GM12878 (cell line): ENCODE data around the gene DNAJB6. TPM values are rescaled to one million over a fixed set of nuclear protein-coding genes. Genes with fewer than 3 reads are reported as not detected.
A peak's percentile ranks its signal among the peaks of the same experiment; 100 is the strongest.

Experiments used
- ATF3 ChIP-seq: IDR thresholded peaks from 2 replicates; pipeline ENCODE4 v1.6.1; 2011; ENCODE audit warnings: low read depth, mild to moderate bottlenecking, low read length, moderate library complexity, borderline replicate concordance; ENCODE audit errors: extremely low read depth
- BRCA1 ChIP-seq: IDR thresholded peaks from 2 replicates; pipeline ENCODE4 v1.6.1; 2011; ENCODE audit warnings: low read depth, low read length, improper control_type of control experiment
- KAT2A ChIP-seq: conservative IDR thresholded peaks from 2 replicates; pipeline ENCODE4 v1.6.1; 2011; ENCODE audit warnings: low read depth, low read length; ENCODE audit not compliant: control insufficient read depth
- MAX ChIP-seq: IDR thresholded peaks from 2 replicates; pipeline ENCODE4 v1.6.1; 2012; ENCODE audit warnings: low read depth, low read length, improper control_type of control experiment
- MYB ChIP-seq: fragments of 150-350 bp; IDR thresholded peaks from 2 replicates; pipeline ENCODE4 v1.6.1; 2014; ENCODE audit warnings: mild to moderate bottlenecking, low read depth, low read length, borderline replicate concordance
- NKRF ChIP-seq: fragments of 450-650 bp; conservative IDR thresholded peaks from 2 replicates; pipeline ENCODE4 v1.6.1; 2017; ENCODE audit warnings: mild to moderate bottlenecking, moderate library complexity
- PAX5 ChIP-seq: IDR thresholded peaks from 2 replicates; pipeline ENCODE4 v1.6.1; 2011; ENCODE audit warnings: low read depth, low read length, borderline replicate concordance
- PAX8 ChIP-seq: fragments of 450-650 bp; IDR thresholded peaks from 2 replicates; pipeline ENCODE4 v1.6.1; 2017; ENCODE audit warnings: mild to moderate bottlenecking, moderate library complexity
- POU2F2 ChIP-seq: IDR thresholded peaks from 3 replicates; pipeline ENCODE4 v1.6.1; 2011; ENCODE audit warnings: low read depth, mild to moderate bottlenecking, low read length, borderline replicate concordance
- RELB ChIP-seq: fragments of 450-650 bp; IDR thresholded peaks from 2 replicates; pipeline ENCODE4 v1.6.1; 2017; ENCODE audit warnings: low read depth, mild to moderate bottlenecking, moderate library complexity
- REST ChIP-seq: IDR thresholded peaks from 2 replicates; pipeline ENCODE4 v1.6.1; 2012; ENCODE audit warnings: mild to moderate bottlenecking, low read depth, low read length
- SIX5 ChIP-seq: IDR thresholded peaks from 2 replicates; pipeline ENCODE4 v1.6.1; 2011; ENCODE audit warnings: mild to moderate bottlenecking, low read depth, low read length, moderate library complexity; ENCODE audit not compliant: severe bottlenecking
- SMARCA5 ChIP-seq: fragments of 450-650 bp; IDR thresholded peaks from 2 replicates; pipeline ENCODE4 v1.6.1; 2017; ENCODE audit warnings: mild to moderate bottlenecking
- SUPT20H ChIP-seq: IDR thresholded peaks from 2 replicates; pipeline ENCODE4 v1.6.1; 2011; ENCODE audit warnings: low read depth, mild to moderate bottlenecking, low read length, moderate library complexity, borderline replicate concordance; ENCODE audit not compliant: control insufficient read depth
- ZSCAN29 ChIP-seq: fragments of 450-650 bp; IDR thresholded peaks from 2 replicates; pipeline ENCODE4 v1.6.1; 2017; ENCODE audit warnings: mild to moderate bottlenecking, moderate library complexity
- polyA plus RNA-seq, 11 experiments: library from polyadenylated mRNA; depleted of rRNA in 4 of 11; unstranded in 6 of 11; stranded (reverse) in 5 of 11; fragments of >200 nt; fragmentation: Nextera tagmentation in 4 of 11; fragmentation: Illumina TruSeq in 1 of 11; extraction: Ambion mirVana in 4 of 11; extraction: Trizol in 1 of 11; gene quantifications; 1 replicate in 1 of 11; 2 replicates in 10 of 11; pipeline versions ENCODE4 v1.2.1 to v1.2.3, GENCODE V29; 2011 to 2016; ENCODE audit warnings: inconsistent platforms in 2 of 11, missing spikeins in 2 of 11, low read depth in 1 of 11
- total RNA-seq, 4 experiments: library from RNA; depleted of rRNA in 3 of 4; stranded (reverse); fragments of >200 nt in 3 of 4; fragmentation: Illumina TruSeq in 1 of 4; extraction: Trizol in 1 of 4; gene quantifications; 2 replicates each; pipeline versions ENCODE4 v1.2.1 to v1.2.3, GENCODE V29; 2013 to 2021
- TF ChIP-seq, protein P1 (sequence below): fragments of 450-650 bp; IDR thresholded peaks from 2 replicates; pipeline ENCODE4 v1.6.1; 2017; ENCODE audit warnings: antibody characterized with exemption, mild to moderate bottlenecking, moderate library complexity

Gene DNAJB6
- total and polyA plus RNA-seq, 10 of the 15 experiments (the other 5 are each of a cell fraction or from before 2014, with no cell fraction given): 34.5 to 117 (median 53.1) TPM

DNA sequence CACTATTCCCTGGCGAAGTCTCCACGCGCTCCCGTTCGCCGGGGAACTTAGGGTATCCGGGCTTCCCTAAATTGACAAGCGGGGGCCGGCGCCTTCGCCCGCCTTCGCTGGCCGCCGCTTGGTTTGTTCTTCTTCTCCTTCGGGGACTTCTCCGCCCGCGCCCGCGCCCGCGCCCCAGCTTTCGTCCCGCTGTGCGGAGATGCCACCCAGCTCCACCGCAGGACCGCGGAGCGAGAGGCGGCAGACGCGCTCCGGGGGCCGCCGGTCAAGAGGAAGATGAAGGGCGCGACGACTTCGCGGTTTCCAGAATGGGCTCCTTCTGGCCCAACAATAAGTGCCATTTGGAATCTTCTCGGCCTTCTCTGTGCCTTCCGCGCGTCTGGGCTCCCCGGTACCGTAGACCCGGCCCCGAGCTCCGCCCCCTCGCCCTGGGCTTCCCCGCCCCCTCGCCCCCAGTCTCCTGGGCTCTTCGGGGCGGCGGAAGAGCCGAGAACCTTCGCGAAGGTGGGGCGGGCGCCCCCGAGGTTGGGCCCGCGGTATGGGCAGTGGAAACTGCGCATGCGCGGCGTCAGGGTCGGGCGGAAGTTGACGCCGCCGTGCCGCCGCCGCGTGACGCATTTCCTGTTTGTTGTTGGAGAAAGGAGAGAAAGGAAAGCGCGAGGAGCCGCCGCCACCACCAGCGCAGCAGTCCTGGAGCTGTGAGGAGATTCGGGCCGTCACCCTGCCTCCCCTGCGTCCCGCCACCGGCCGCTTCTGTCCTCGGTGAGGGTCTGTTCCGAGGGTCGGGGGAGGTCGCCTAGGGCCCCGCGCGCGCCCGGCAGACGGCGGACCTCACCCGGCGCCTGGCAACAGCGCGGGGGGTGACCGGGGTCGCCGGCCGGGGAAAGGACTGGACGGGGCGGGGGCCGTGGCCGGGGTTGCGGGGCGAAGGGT lies at the start of gene DNAJB6 (continued):
- TF ChIP-seq, protein P1, sequence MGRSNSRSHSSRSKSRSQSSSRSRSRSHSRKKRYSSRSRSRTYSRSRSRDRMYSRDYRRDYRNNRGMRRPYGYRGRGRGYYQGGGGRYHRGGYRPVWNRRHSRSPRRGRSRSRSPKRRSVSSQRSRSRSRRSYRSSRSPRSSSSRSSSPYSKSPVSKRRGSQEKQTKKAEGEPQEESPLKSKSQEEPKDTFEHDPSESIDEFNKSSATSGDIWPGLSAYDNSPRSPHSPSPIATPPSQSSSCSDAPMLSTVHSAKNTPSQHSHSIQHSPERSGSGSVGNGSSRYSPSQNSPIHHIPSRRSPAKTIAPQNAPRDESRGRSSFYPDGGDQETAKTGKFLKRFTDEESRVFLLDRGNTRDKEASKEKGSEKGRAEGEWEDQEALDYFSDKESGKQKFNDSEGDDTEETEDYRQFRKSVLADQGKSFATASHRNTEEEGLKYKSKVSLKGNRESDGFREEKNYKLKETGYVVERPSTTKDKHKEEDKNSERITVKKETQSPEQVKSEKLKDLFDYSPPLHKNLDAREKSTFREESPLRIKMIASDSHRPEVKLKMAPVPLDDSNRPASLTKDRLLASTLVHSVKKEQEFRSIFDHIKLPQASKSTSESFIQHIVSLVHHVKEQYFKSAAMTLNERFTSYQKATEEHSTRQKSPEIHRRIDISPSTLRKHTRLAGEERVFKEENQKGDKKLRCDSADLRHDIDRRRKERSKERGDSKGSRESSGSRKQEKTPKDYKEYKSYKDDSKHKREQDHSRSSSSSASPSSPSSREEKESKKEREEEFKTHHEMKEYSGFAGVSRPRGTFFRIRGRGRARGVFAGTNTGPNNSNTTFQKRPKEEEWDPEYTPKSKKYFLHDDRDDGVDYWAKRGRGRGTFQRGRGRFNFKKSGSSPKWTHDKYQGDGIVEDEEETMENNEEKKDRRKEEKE: no peak
- TF ChIP-seq PAX8: no peak
- TF ChIP-seq MYB: no peak
- no peak for TF ChIP-seq SUPT20H
- TF ChIP-seq RELB: no peak; the same call in 1 of the 2 replicates
- no peak for TF ChIP-seq POU2F2
- no peak for TF ChIP-seq BRCA1
- TF ChIP-seq ATF3: no peak
- TF ChIP-seq ZSCAN29: no peak
- peak; percentile 45; the same call in 1 of the 2 replicates for TF ChIP-seq MAX
- TF ChIP-seq KAT2A: no peak
- TF ChIP-seq NKRF: peak; percentile 67
- TF ChIP-seq PAX5: 0 out of 2 replicates have a peak, but pooled peaks have one; percentile 27
- TF ChIP-seq SMARCA5: no peak
- peak; percentile 65 for TF ChIP-seq SIX5
- TF ChIP-seq REST: no peak
